K562 (cell line): ENCODE results near the gene FAM131C. TPM values are rescaled to one million over a fixed set of nuclear protein-coding genes. Genes with fewer than 3 reads are reported as not detected.

Experiments
- ATF1 ChIP-seq, 2 experiments: fragments of 450-650 bp in 1 of 2; IDR thresholded peaks; 2 replicates each; pipeline ENCODE4 v1.6.1; 2016; ENCODE audit warnings: missing compliant biosample characterization in 1 of 2, missing genetic modification characterization in 1 of 2
- BDP1 ChIP-seq: IDR thresholded peaks from 3 replicates; pipeline ENCODE4 v1.6.1; 2011; ENCODE audit not compliant: insufficient read length, insufficient read depth
- BRD9 ChIP-seq: fragments of 450-650 bp; IDR thresholded peaks from 2 replicates; pipeline ENCODE4 v1.6.1; 2018; ENCODE audit warnings: low read depth; ENCODE audit not compliant: partially characterized antibody
- CSDE1 ChIP-seq, 2 experiments: fragments of 450-650 bp; IDR thresholded peaks; 2 replicates each; pipeline ENCODE4 v1.6.1; 2016; ENCODE audit warnings: mild to moderate bottlenecking in 1 of 2
- ESRRB ChIP-seq: fragments of 250-450 bp; sonication (Bioruptor Pico); IDR thresholded peaks from 2 replicates; pipeline ENCODE4 v1.5.0; 2020; ENCODE audit warnings: mild to moderate bottlenecking, moderate library complexity, borderline replicate concordance
- GATAD2A ChIP-seq: fragments of 450-650 bp; IDR thresholded peaks from 2 replicates; pipeline ENCODE4 v1.6.1; 2017
- HSF4 ChIP-seq: fragments of 250-450 bp; sonication (Bioruptor Pico); IDR thresholded peaks from 2 replicates; pipeline ENCODE4 v2.1.2; 2022; ENCODE audit warnings: mild to moderate bottlenecking, moderate library complexity, borderline replicate concordance
- ID3 ChIP-seq, 2 experiments: fragments of 250-450 bp in 1 of 2; fragments of 450-650 bp in 1 of 2; sonication (Bioruptor Pico) in 1 of 2; IDR thresholded peaks; 2 replicates each; pipeline versions ENCODE4 v1.6.1 to v1.8.0; 2016 to 2021; ENCODE audit warnings: mild to moderate bottlenecking in 2 of 2, moderate library complexity in 2 of 2, missing compliant biosample characterization in 1 of 2, missing genetic modification characterization in 1 of 2
- MIER1 ChIP-seq: fragments of 450-650 bp; IDR thresholded peaks from 2 replicates; pipeline ENCODE4 v1.6.1; 2016; ENCODE audit warnings: antibody characterized with exemption, mild to moderate bottlenecking, low read depth
- NFE2 ChIP-seq: IDR thresholded peaks from 2 replicates; pipeline ENCODE4 v1.6.1; 2014; ENCODE audit warnings: antibody characterized with exemption, low read depth
- NFE2L1 ChIP-seq: fragments of 450-650 bp; IDR thresholded peaks from 2 replicates; pipeline ENCODE4 v1.6.1; 2016; ENCODE audit warnings: missing genetic modification characterization, low read depth, mild to moderate bottlenecking, missing compliant biosample characterization, moderate library complexity, borderline replicate concordance
- PATZ1 ChIP-seq: fragments of 250-450 bp; sonication (Bioruptor Pico); IDR thresholded peaks from 2 replicates; pipeline ENCODE4 v1.5.0; 2020; ENCODE audit warnings: mild to moderate bottlenecking, borderline replicate concordance
- PBX2 ChIP-seq, 2 experiments: IDR thresholded peaks in 1 of 2; conservative IDR thresholded peaks in 1 of 2; 2 replicates each; pipeline ENCODE4 v1.6.1; 2016; ENCODE audit warnings: low read depth in 2 of 2, mild to moderate bottlenecking in 1 of 2, missing compliant biosample characterization in 1 of 2, missing genetic modification characterization in 1 of 2, moderate library complexity in 1 of 2
- SMAD2 ChIP-seq: fragments of 150-350 bp; IDR thresholded peaks from 2 replicates; pipeline ENCODE4 v1.6.1; 2014; ENCODE audit warnings: low read depth, mild to moderate bottlenecking, low read length
- SNRNP70 ChIP-seq: fragments of 200-400 bp; formaldehyde crosslinking; optimal IDR thresholded peaks from 2 replicates; pipeline ENCODE3; 2017; ENCODE audit warnings: low read depth, low read length
- TRIM24 ChIP-seq, 2 experiments: fragments of 450-650 bp; IDR thresholded peaks; 2 replicates each; pipeline ENCODE4 v1.6.1; 2016
- ZNF12 ChIP-seq: sonication (generic); formaldehyde crosslinking; IDR thresholded peaks from 2 replicates; pipeline ENCODE4 v1.4.0; 2020; ENCODE audit warnings: mild to moderate bottlenecking, missing genetic modification reagents
- ZNF140 ChIP-seq: fragments of 250-450 bp; sonication (Bioruptor Pico); IDR thresholded peaks from 2 replicates; pipeline ENCODE4 v1.8.0; 2021; ENCODE audit warnings: moderate library complexity, mild to moderate bottlenecking, inconsistent platforms
- ZNF197 ChIP-seq: fragments of 200-800 bp; sonication (Bioruptor generic); IDR thresholded peaks from 2 replicates; pipeline ENCODE4 v1.6.1; 2016; ENCODE audit warnings: low read depth, missing genetic modification characterization, missing compliant biosample characterization
- ZNF512 ChIP-seq: IDR thresholded peaks from 2 replicates; pipeline ENCODE4 v1.6.1; 2016; ENCODE audit warnings: missing genetic modification characterization, missing compliant biosample characterization
- ZNF644 ChIP-seq: fragments of 200-800 bp; sonication (Bioruptor generic); IDR thresholded peaks from 2 replicates; pipeline ENCODE4 v1.6.1; 2016; ENCODE audit warnings: low read depth, missing genetic modification characterization, missing compliant biosample characterization
- polyA plus RNA-seq, 8 experiments: library from polyadenylated mRNA; depleted of rRNA in 4 of 8; stranded (reverse) in 5 of 8; unstranded in 3 of 8; fragments of >200 nt; fragmentation: Nextera tagmentation in 2 of 8; fragmentation: Illumina TruSeq in 1 of 8; extraction: Ambion mirVana in 2 of 8; extraction: Trizol in 1 of 8; gene quantifications; 2 replicates each; pipeline versions ENCODE4 v1.2.1 to v1.2.3, GENCODE V29; 2011 to 2014; ENCODE audit warnings: inconsistent platforms in 1 of 8, missing spikeins in 1 of 8
- total RNA-seq, 7 experiments: library from RNA; depleted of rRNA in 6 of 7; stranded (reverse); fragments of >200 nt in 6 of 7; fragmentation: Illumina TruSeq in 2 of 7; extraction: Trizol in 2 of 7; gene quantifications; 2 replicates each; pipeline versions ENCODE4 v1.2.1 to v1.2.3, GENCODE V29; 2011 to 2021; ENCODE audit warnings: low replicate concordance in 1 of 7

FAM131C gene
- total and polyA plus RNA-seq, 9 of the 15 experiments (the other 6 are each of a cell fraction or from before 2014, with no cell fraction given), result 0.10 to 0.29 (median 0.16) TPM; not detected in 6

GRCh38 chr1:16012590-16013219 is 60.7 kb downstream of the FAM131C start (continued):
- TF ChIP-seq PATZ1 (no peak), ATF1 (CRISPR knock-in tag; IDR thresholded peaks at IDR 0.05) (no peak), ATF1 (tag; IDR thresholded peaks at IDR 0.05) (no peak; the same call in 1 of the 2 replicates), HSF4 (CRISPR knock-in tag) (no peak), ZNF12 (CRISPR knock-in tag) (no peak), PBX2 (CRISPR knock-in tag; IDR thresholded peaks at IDR 0.05; ENCODE audit: low read depth) (no peak), PBX2 (tag; conservative IDR thresholded peaks at IDR 0.05; ENCODE audit: low read depth) (no peak), NFE2 (no peak), BRD9 (peak; percentile 60), ZNF512 (tag) (no peak), SNRNP70 (no peak), ID3 (CRISPR knock-in tag; IDR thresholded peaks at IDR 0.05) (no peak), ID3 (tag; IDR thresholded peaks at IDR 0.05) (no peak), TRIM24 (IDR thresholded peaks at IDR 0.05) (peak; percentile 12 to 34; a peak in 2 of 4 replicates), BDP1 (no peak), ZNF140 (CRISPR knock-in tag) (no peak), GATAD2A (no peak), ZNF197 (CRISPR knock-in tag) (0 out of 2 replicates have a peak, but pooled peaks have one; percentile 44), CSDE1 (IDR thresholded peaks at IDR 0.05) (no peak), MIER1 (no peak; the same call in 1 of the 2 replicates), NFE2L1 (no peak), SMAD2 (no peak), ESRRB (CRISPR knock-in tag) (no peak), ZNF644 (tag) (0 out of 2 replicates have a peak, but pooled peaks have one; percentile 68)
